ENCODE measurements around the gene NEK2.

NEK2 gene

GRCh38 chr1:211713231-211713630 lies 37.8 kb upstream of the NEK2 start:
- H3K27ac ChIP-seq: no peak overlapping the region
- no peak for TF ChIP-seq ZFX (IDR thresholded peaks at IDR 0.05)
- TF ChIP-seq, protein P1, sequence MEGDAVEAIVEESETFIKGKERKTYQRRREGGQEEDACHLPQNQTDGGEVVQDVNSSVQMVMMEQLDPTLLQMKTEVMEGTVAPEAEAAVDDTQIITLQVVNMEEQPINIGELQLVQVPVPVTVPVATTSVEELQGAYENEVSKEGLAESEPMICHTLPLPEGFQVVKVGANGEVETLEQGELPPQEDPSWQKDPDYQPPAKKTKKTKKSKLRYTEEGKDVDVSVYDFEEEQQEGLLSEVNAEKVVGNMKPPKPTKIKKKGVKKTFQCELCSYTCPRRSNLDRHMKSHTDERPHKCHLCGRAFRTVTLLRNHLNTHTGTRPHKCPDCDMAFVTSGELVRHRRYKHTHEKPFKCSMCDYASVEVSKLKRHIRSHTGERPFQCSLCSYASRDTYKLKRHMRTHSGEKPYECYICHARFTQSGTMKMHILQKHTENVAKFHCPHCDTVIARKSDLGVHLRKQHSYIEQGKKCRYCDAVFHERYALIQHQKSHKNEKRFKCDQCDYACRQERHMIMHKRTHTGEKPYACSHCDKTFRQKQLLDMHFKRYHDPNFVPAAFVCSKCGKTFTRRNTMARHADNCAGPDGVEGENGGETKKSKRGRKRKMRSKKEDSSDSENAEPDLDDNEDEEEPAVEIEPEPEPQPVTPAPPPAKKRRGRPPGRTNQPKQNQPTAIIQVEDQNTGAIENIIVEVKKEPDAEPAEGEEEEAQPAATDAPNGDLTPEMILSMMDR (conservative IDR thresholded peaks at IDR 0.05): no peak

GRCh38 chr1:211711315-211711705 lies 35.9 kb upstream of the NEK2 start:
- TF ChIP-seq, protein P1 (conservative IDR thresholded peaks at IDR 0.05): no peak
- TF ChIP-seq ZFX (IDR thresholded peaks at IDR 0.05): no peak
- H3K27ac ChIP-seq: no peak overlapping the region

GRCh38 chr1:211710566-211711314 lies 35.3 kb upstream of the NEK2 start:
- no peak overlapping the region for H3K27ac ChIP-seq
- TF ChIP-seq, protein P1 (conservative IDR thresholded peaks at IDR 0.05): no peak
- TF ChIP-seq ZFX (IDR thresholded peaks at IDR 0.05): no peak

DNA sequence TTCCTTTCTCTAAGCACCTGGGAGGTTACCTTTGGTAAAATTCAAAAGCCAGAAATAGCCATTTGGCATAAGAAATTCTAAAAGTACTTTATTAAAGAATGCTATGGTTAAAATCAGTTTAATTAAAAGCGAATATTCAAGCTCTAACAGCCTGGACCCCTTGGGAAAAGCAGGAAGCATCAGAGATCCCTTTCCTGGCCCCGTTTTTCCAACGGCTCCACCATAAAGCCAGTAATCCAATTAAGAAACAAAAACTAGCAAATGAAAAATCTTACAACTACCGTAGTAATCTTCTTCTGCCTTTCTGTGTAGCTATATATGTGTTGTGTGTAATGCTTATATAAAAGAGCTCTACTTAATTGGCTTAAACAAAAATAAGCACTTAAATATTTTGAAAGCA lies 33.5 kb upstream of the NEK2 start:
- TF ChIP-seq, protein P1 (conservative IDR thresholded peaks at IDR 0.05): no peak
- no peak for TF ChIP-seq ZFX (IDR thresholded peaks at IDR 0.05)

DNA sequence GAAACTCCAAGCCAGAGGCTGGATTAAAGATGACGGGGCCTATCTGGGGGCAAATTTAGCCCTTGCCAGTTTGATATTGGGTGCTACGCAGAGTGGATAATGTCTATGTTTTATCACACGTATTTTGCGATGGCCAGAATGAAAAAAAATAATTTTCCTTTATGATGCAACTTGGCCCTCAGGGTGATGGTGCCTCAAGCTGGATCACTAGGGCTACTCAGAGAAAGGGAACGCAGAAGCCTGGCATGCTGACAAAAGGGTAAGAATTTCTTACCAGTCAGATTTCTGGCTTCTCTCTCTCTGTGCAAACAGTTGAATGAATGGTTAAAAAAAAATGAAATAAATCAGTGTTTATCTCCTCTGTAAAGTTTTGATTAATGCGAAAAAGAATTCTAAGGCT lies 32.6 kb upstream of the NEK2 start:
- no peak overlapping the region for H3K27ac ChIP-seq
- TF ChIP-seq ZFX (IDR thresholded peaks at IDR 0.05): no peak
- TF ChIP-seq, protein P1 (conservative IDR thresholded peaks at IDR 0.05): no peak

More for the DNA sequence above, 33.5 kb upstream of the NEK2 start:
- no peak overlapping the region for H3K27ac ChIP-seq

DNA sequence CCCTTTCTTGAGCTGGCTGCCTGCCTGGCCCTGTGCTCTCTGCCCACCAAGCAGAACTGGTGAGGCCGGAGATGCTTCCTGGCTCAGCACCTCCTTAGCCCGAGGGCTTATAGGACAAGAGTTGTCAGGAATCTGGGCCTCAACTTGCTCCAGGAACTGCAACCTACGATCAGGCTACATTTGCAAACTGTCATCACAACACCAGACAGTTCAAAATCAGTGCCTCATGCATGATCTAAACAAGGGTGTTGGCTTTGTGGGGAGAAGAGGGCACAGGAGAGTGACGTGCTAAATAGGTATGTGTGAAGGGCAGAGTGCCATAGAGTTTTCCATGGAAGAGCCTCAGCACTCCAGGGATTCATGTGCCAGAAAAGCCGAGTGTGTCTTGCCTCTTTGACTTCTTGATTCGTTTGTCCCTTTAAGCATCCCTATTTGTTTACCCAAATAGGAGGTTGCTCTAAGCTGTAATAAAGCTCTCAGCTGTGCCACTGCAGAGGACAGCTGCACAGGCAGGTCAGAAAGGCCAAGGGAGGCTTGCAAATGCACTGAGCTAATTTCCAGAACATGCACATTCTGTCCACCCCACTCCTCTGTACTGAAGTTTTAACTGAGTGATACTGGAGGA lies 30.2 kb upstream of the NEK2 start:
- TF ChIP-seq, protein P1 (conservative IDR thresholded peaks at IDR 0.05): no peak
- TF ChIP-seq ZFX (IDR thresholded peaks at IDR 0.05): no peak

GRCh38 chr1:211704543-211704942 lies 29.1 kb upstream of the NEK2 start:
- TF ChIP-seq, protein P1 (conservative IDR thresholded peaks at IDR 0.05): no peak
- no peak for TF ChIP-seq ZFX (IDR thresholded peaks at IDR 0.05)
- H3K27ac ChIP-seq: no peak overlapping the region

More for the DNA sequence above, 30.2 kb upstream of the NEK2 start:
- no peak overlapping the region for H3K27ac ChIP-seq
